GM18873 (cell line): ENCODE data around the gene HSDL1.

Experiments
- ATAC-seq: cut with Tn5 transposase; IDR thresholded peaks from one replicate; pipeline ENCODE4 v1.9.1; 2021; ENCODE audit warnings: mild to moderate bottlenecking, moderate library complexity, moderate number of reproducible peaks; ENCODE audit not compliant: unreplicated experiment, low FRiP score

Gene HSDL1

DNA sequence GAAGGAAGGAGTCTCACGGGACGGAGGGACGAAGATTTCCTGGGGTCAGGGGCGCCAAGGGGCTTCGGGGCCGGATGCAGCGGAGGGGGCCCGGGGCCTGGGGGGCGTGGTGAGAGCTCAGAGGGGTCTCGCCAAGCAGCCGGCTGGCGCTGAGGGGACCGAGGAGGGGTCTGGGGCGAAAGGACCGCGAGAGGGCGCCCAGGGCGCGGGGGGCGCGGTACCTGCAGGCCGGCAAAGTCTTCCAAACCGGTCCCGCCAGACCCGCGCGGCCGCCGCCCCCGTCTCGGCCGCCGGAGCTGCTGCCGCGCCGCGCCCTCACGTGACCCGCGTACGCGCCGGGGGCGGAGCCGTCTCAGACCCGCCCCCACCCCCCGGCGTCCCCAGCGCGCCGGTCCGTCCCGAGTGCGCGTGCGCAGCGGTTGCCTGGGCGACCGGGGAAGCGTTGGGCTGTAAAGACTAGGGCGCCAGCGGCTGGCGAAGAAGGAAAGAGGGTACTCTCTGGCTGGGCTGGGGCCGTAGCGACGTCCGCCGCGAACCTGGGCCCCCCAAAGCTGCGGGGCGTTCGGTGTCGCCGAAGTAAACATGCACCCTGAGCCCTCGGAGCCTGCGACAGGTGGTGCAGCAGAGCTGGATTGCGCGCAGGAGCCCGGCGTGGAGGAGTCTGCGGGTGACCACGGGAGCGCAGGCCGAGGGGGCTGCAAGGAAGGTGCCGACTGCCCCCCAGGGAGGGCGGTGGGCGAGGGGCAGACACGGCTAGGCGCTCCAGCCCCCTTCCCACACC is at the start of gene HSDL1, which contains the start of gene DNAAF1:
Gene HSDL1 (minus strand): TSS at position 319 of the 781 bp plus-strand sequence. CDS start 13,856 bp downstream, outside the sequence.
Gene DNAAF1 (plus strand): TSS at position 450 of the 781 bp plus-strand sequence. CDS start 133 bp downstream, at position 583.
- peak; percentile 60 for ATAC-seq

DNA sequence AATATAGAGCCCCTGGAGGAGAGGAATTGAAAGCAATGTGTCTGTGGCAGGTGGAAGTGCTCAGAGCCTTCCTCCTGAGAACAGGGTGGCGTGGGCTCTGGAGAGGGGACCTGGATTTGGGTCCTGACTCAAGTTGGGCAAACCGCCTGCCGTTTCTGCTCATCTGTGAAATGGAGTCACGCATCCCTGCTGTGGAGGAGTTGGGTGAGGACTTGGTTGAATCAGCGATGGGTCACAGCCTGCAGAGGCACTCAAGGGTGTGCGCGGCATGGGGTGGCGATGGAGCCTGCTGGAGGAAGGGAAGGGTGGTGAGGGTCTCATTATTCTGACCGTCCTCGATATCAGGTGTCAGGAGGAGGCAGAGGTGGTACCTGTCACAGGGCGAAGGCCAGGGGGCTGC is 49.0 kb upstream of the HSDL1 start:
- ATAC-seq = no peak

DNA sequence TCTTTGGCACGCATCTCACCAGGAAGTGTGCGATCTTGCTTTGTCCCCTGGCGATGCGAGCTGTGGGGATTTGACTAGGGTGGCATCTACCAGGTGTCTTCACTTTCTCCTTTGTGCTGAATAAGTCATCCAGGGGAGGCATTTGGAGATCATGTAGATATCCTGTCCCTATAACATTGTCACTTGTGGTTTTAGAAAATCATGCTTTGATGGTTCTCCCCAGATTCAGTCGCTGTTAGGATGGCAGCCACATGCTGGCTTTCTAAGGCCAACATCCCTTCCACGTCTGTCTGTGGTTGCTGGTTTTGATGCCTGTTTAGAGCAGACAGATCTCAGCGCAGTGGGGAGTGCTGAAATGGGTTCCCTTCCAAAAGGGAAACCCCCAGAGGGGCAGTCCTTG is 48.5 kb upstream of the HSDL1 start:
- ATAC-seq = no peak

DNA sequence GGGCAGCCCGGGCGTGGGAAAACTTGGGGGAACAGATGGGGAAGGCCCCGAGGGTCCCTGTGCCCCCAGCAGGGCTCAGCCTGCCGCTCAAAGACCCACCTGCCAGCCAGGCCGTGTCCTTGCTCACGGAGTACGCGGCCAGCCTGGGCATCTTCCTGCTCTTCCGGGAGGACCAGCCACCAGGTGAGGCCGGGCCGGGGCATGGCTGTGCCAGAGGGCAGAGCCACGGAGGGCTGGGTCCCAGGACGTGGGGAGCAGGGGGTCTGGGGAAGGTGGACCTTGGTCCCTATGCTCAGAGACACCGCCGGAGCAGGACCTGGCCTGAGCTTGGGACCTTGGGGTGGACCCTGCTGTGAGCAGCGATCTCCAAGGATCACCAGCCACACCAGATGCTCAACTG is 46.5 kb upstream of the HSDL1 start:
- no peak for ATAC-seq

DNA sequence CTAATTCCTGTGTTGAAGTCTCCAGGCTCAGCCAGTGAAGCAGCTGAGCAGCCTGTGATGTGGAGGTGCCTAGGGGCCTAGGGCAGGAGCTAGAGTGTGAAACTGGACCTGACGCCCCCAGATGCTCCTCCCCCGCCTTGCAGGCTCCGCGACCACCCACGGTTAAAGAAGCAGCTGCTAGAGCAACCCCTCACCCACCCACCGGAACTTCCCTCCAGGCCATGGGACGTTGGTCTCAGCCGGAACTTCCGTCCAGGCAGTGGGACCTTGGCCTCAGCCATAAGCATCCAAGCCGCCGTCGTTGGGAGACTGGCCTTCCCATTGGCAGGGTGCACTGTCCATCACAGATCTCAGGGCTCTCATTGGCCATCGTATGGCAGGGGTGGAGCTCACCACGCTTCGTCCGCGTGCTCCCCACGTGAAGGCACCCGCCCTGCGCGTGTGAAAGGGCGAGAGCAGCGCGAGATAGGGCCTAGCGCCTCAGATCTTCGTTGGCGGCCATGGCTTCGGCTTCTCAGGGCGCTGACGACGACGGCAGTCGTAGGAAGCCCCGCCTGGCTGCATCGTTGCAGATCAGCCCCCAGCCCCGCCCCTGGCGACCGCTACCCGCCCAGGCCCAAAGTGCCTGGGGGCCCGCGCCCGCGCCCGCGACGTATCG is 45.9 kb upstream of the HSDL1 start, which contains the start of gene ADAD2:
Gene ADAD2 (plus strand): TSS at position 427 of the 658 bp plus-strand sequence. CDS start 74 bp downstream, at position 501.
- no peak for ATAC-seq

DNA sequence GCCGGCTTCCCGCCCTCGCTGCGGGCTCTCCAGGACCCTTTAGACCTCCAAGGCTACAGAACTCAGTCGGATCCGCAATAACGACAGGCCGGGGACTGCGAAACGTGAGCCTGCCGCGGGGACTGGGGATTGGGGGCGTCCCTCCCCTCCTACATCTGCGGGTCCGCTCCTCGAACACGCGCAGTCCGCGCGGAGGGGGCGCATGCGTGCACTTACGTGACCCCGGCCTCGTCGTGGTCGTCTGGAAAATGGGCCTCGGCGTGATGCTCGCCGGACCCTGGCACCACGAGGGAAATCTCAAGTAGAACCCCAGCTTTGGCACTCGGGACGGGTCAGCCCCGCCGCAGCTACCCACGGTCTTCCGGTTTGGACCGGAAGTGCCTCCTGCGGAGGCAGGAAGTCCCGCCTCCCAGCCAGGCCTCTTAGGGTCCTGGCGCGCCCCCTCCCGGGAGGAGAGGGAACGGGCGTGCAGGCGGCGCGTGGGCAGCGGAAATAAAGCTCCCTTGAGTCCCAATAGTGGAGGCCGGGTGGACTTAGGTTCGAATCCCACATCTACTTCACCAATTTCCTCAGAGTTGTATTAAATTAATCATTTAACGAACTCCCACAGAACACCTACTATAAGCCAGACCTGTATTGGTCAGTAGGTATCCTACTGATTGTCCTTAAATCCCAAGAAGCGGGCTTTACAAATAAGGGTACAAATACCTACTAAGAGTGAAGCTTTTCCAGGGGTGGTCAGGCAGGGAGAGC is 41.9 kb upstream of the HSDL1 start, which contains the start of gene TAF1C:
Gene TAF1C (minus strand): TSS at position 373 of the 753 bp plus-strand sequence. CDS start 2,069 bp downstream, outside the sequence.
- ATAC-seq = peak; percentile 47

DNA sequence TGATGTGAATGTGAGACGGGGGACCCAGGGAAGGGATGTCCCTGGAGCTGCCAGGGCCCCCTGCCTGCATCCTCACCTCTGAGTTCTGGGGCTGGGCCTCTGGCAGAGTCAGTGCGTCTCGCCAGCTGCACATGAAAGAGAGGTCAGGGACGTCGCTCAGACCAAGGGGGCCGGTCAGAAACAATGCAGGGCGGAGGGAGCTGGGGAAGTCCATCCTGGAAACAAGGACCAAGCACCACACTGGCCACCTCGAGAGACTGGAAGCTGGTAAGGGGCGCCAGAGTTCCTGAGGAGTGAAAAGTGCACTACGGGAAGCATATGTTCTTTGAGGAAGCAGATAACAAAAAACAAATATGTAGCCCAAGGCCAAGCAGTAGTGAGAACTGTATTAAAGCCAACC is 39.8 kb upstream of the HSDL1 start:
- ATAC-seq = no peak

DNA sequence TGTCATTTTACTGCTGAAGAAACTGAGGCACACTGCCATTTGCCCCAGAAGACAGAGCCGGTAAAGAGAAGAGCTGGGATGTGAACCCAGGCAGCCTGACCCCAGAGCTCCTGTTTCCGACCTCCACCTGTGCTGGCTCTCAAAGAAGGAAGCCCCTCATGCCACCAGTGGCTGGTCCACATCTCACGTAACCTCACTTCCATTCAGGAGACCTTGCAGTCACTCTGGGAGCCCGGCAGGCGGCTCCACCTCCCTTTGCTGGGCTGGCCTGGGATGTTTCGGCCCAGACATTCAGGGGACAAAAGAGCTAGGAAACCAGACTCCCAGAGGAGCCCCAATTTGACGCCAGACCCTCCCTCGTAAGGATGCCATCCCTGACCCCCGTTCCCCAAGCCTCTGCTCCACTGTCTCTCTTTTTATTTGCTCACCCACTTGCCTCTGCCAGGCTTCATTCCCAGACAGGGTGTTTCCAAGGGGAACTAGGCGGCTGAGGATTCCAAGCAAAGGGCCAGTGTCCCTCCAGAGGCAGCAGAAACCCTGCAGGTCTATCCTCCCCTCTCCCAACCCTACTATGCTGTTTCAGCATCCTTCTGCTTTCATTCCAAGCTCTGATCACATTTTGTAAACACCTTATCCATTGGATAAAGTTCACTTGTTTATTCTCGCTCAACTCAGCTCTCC is 39.1 kb upstream of the HSDL1 start:
- no peak for ATAC-seq

DNA sequence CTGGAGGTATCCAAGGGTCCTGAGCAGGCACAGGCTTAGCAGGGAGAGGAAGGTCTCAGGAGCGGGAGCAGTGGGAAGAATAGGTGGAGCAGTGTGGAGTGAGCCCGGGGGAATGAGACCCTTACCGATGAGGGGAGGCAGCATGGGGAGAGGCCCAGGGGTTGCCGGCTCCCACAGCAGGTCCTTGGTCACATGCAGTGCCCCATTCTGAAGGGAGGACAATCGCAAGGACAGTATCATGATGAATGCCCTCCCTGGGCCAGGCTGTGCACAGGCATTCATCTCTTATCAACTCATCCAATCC is 38.5 kb upstream of the HSDL1 start:
- ATAC-seq = no peak

DNA sequence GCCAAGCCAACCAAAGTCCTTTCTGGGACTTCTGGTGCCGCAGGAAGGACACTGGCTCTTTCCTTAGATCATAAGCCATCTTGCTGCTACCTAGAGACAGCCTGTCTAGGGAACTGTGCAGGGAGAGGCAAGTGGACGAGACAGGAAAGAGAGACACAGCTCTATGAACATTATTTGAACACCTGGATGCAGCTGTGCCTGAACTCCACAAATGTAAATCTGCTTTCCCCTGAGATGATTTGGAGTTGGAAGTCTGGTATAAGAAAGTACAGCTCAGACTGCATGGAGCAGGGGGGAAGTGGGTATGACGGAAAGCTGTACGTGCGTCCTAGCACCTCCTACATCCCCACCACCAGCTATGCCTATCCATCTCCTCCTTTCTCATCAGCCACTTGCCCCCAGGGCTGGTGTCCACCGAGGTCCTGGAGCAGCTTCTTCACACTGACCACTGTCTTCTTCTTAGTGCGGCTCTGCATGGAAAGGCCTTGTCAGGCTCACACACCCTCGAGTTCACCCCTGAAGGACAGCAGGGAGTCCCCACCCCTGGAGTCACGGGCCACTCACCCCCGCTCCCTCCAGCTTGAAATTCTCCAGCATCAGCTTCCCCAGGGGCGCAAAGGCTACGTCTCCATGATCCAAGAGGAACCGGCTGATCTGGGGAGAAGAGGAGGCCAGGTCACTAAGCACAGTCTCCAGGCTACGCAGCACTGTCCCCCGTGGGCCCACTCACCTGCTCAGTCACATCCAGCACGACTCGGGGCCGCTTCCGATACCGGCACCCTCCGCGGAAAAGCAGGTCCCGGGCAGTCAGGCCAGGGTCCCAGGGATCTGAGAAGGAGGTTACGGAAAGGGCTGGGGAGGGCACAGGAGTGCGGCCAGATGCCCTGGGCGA is 37.9 kb upstream of the HSDL1 start:
- ATAC-seq = no peak

DNA sequence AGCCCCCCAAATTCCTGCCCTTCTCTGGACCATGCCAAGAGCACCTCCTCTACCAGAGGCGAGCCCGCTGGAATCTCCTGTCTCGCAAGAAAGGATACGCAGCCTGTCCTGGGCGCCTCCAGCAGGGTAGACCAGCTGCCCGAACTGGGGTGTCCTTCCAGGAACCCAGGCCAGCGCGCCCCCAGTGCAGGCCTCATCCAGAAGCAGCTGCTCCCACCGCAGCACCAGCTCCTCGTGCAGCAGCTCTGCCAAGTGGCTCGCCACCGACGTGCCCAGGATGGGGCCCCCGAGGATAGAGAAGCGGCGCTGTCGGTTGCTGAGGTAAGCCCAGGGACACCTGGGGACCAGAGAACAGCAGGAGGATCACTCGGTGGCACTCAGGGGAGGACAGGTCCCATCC is 37.1 kb upstream of the HSDL1 start:
- no peak for ATAC-seq

DNA sequence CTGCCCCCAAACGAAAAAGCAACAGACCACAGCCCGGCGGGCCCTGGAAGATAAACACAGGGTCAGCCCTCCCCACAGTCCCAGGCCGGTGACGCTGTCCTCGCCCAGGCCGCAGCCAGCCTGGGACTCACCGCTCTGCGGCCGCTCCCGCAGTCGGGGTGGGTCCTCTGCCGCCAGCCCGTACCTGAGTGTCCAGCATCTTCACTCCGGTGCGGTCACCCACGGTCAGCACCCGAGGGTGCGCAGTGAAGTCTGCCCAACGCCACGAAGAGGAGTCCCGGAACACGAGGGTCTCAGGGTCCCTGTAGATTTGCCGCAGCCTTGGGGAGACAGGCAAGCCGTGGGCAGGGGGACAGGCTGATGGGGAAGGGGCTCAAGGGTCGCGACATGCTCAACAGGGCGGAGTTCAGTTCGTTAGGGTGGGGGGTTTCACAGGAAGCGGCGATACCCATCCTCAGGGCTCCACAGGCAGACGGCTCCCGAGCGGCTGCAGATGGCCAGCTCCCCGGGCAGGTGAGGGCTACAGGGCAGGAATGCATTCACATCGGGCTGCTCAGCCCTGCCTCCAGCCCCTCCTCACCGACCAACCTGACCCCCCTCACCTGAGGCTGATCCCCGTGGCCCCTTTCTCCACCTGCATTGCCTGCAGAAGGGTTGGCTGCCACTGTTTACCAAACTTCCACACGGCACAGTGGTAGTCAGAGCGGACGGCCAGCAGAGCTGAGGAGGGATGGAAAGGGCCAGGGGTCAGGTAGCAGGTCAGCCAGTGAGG is 36.4 kb upstream of the HSDL1 start:
- no peak for ATAC-seq

DNA sequence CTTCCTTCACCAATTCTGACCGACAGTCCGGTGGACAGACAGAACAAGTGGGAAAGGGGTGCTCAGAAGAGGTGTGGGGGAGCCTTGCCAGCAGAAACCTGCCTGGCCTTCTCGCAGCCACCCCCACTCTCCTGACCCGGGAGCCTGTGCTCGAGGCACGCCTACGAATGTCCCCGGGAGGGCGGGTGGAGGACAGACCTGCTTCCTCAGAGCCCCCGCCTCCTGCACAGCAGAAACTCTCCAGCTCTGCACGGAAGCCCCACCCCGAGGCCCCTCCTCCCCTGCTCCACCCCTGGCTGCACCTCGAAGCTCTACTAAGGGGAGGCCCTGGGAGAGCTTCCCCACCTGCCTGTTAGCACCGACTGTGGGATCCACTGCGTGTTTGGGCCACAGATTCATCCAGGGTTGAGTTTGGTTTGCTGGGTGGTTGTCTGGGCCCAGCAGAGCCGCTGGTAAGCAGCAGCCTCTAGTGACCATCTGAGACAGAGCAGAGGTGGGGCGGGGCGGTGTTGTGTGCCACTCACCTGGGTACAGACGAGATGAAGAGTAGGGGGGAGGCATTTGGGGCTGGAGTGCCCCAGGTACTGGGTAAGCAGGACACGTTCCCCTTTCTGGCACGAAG is 35.7 kb upstream of the HSDL1 start:
- no peak for ATAC-seq

DNA sequence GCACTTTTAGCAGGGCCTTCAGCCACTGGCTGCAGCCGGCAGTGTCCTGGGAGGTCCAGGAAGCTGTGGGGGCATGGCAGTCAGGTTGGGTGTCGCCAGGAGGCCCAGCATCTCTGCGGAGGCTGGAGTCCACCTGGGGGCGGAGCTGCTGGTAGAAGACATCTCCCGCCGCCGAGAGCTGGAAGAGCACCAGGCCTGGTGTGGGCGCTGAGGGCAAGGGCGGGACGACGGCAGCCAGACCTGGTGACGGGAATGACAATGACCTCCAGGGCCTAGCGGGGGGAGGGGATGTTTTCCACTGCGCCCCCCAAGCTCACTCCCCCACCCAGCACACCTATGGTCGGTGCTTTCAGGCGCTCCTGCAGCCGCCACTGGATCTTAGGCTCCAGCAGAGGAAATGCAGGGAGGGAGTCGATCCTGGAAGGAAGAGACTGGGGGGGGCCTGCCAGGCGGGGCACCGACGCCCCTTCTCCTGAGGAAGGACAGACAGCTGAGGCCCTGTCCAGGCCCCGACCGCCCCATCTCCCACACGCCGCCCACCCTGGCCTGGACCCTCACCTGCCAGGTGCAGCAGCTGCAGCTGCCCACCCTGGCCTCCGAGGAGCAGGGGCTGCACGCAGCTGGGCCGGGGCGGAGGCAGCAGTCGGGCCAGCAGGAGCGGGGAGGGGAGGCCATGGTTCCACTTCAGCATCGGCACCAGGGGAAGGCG is 34.8 kb upstream of the HSDL1 start:
- no peak for ATAC-seq

DNA sequence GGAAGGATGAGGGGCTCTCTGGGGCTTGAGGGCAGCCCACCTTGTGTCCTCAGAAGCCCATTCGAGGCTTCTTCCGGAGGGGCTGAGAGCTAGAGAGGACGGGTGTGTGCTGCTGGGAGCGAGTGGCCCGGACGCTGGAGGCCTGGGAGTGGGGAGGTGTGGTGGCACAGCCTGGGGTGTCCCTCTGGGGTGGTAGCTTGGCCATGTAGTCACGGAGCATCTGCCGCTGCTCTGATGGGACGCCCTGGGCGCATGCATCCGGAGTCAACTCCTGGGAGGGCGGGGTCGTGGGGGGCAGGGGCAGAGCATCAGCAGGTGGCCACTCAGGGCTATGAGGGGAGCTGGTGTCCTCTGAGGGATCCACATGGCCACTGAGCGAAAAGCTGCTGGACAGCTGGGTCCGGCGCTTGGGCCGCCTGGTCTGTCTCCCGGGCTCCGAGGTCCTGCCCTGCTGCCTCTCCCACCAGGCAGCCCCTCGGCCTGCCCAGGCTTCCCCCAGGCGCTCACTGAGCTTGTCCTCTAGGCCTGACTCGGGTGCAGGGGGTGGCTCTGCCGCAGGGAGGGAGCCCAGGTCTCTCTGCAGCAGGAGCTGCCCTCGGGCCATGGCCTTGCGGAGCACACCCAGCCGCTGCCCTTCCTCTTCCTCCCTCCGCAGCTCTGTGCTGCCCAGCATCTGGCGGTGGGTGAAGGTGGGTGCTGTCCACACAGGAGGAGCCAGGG is 34.1 kb upstream of the HSDL1 start:
- no peak for ATAC-seq

DNA sequence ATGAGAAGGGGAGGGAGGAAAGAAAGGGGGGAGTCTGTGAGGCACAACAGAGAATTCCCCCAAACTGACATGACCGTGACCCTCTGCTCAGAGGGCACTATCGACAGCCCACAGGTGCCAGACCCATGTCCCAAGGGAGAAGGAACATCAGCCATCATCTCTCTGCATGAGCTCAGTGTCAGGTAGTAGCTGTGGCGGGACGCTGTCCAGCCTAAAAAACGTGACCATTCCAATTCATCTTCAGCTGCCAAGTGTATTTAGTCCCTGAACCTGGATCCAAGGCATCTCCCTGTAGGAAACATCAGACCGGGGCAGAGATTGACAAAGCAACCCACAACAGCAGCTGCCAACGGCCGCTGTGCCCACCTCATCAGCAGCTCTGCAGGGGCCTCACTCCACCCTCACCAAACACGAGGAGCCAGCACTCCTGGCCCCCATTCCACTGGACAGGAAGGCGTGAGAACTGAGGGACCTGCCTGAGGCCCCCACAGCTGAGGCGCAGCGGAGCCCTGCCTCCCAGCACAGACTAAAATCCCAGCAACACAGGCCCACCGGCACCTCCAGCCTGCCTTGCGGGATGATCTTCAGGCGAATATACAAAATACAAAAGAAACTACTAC is 33.3 kb upstream of the HSDL1 start:
- ATAC-seq = no peak

DNA sequence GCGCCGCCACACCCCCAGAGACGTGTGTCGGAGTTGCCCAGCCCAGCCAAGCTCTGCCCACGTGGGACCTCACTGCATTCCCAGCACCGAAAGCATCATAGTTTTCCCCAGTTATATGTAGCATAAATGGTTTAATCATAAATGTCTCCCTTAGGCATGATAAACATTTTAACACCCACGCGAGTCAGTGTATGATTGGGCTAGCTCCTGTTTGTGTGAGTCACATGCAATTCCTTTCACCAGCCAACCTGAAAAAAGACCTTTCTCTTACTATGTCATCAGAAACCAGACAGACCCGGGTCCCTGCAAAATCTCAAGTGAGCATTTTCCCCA is 32.7 kb upstream of the HSDL1 start:
- no peak for ATAC-seq
